A549 (cell line): ENCODE data around the gene PMPCA. TPM values are rescaled to one million over a fixed set of nuclear protein-coding genes. Genes with fewer than 3 reads are reported as not detected.

Experiments used
- ATAC-seq, 2 experiments: fragments of 200-7000 bp in 1 of 2; fragments of >200 bp in 1 of 2; cut with Nextera tagmentation in 1 of 2; cut with Tn5 transposase in 1 of 2; 3 replicates each; pipeline versions ENCODE4 v1.8.0 to v1.9.1; 2018 to 2020; ENCODE audit warnings: mild to moderate bottlenecking in 1 of 2, moderate library complexity in 1 of 2
- CTCF ChIA-PET: fragments of 300-600 bp; sonication (Branson Sonifier 250); formaldehyde crosslinking; extraction: SDS; loops from one replicate; lab custom pipeline; 2021; ENCODE audit warnings: antibody characterized with exemption, inconsistent platforms; lab: Yijun Ruan, JAX
- POLR2A ChIA-PET: fragments of 350-600 bp; formaldehyde crosslinking; extraction: SDS; loops from one replicate; lab custom pipeline; 2021; ENCODE audit warnings: antibody characterized with exemption, inconsistent platforms; lab: Yijun Ruan, JAX
- DNase-seq, 2 experiments: peaks; one replicate each; pipeline versions ENCODE4 v3.0.0 to v3.0.0-alpha.2; 2011 to 2016; ENCODE audit warnings: low read depth in 1 of 2, low spot score in 1 of 2
- FAIRE-seq: peaks from 2 replicates; lab custom pipeline; 2011; peaks lifted over from hg19 to GRCh38; lab: Jason Lieb, UNC
- H3K27ac ChIP-seq, 2 experiments: fragments of >200 bp; sonication (Bioruptor Twin); formaldehyde crosslinking; 3 replicates each; pipeline ENCODE4 v1.5.1; 2016 to 2017
- H3K4me1 ChIP-seq: fragments of >200 bp; sonication (Bioruptor Twin); formaldehyde crosslinking; 3 replicates; pipeline ENCODE4 v1.6.1; 2016
- H3K4me2 ChIP-seq: fragments of >200 bp; sonication (Bioruptor Twin); formaldehyde crosslinking; 3 replicates; pipeline ENCODE4 v1.6.1; 2016
- H3K4me3 ChIP-seq: fragments of >200 bp; sonication (Bioruptor Twin); formaldehyde crosslinking; 3 replicates; pipeline ENCODE4 v1.5.1; 2016
- H3K9me3 ChIP-seq: fragments of >200 bp; sonication (Bioruptor Twin); formaldehyde crosslinking; 3 replicates; pipeline ENCODE4 v1.6.1; 2016
- BCL3 ChIP-seq: fragments of >200 bp; sonication (Bioruptor Twin); formaldehyde crosslinking; IDR thresholded peaks from 3 replicates; pipeline ENCODE4 v1.6.1; 2016
- CHD2 ChIP-seq: fragments of 150-350 bp; IDR thresholded peaks from 2 replicates; pipeline ENCODE4 v1.6.1; 2014; ENCODE audit warnings: low read length; ENCODE audit not compliant: partially characterized antibody
- E2F6 ChIP-seq: IDR thresholded peaks from 2 replicates; pipeline ENCODE4 v1.6.1; 2012; ENCODE audit warnings: low read depth, borderline replicate concordance
- EHMT2 ChIP-seq: fragments of 200-600 bp; sonication (generic); IDR thresholded peaks from 2 replicates; pipeline ENCODE4 v1.6.1; 2016; ENCODE audit warnings: antibody characterized with exemption, low read depth, mild to moderate bottlenecking, moderate library complexity
- FOSB ChIP-seq: fragments of 250-450 bp; sonication (Bioruptor Pico); IDR thresholded peaks from 2 replicates; pipeline ENCODE4 v1.5.0; 2020; ENCODE audit warnings: mild to moderate bottlenecking, moderate library complexity
- HOXB5 ChIP-seq: fragments of 250-450 bp; sonication (Bioruptor Pico); IDR thresholded peaks from 2 replicates; pipeline ENCODE4 v1.5.0; 2020; ENCODE audit warnings: mild to moderate bottlenecking, moderate library complexity
- KDM5A ChIP-seq: fragments of 200-600 bp; sonication (generic); IDR thresholded peaks from 2 replicates; pipeline ENCODE4 v1.6.1; 2016; ENCODE audit warnings: antibody characterized with exemption, mild to moderate bottlenecking
- MYC ChIP-seq: IDR thresholded peaks from 2 replicates; pipeline ENCODE4 v1.6.1; 2012; ENCODE audit warnings: mild to moderate bottlenecking, inconsistent platforms, low read length, improper control_type of control experiment, borderline replicate concordance
- NFE2L2 ChIP-seq: fragments of 150-350 bp; conservative IDR thresholded peaks from 2 replicates; pipeline ENCODE4 v1.6.1; 2014; ENCODE audit warnings: low read length
- NPAS2 ChIP-seq: fragments of 250-450 bp; sonication (Bioruptor Pico); IDR thresholded peaks from 2 replicates; pipeline ENCODE4 v1.8.0; 2022; ENCODE audit warnings: mild to moderate bottlenecking, moderate library complexity, borderline replicate concordance
- NR3C1 ChIP-seq: fragments of >200 bp; sonication (Bioruptor Twin); formaldehyde crosslinking; IDR thresholded peaks from 3 replicates; pipeline ENCODE4 v1.6.1; 2017
- RAD21 ChIP-seq, 2 experiments: fragments of >200 bp in 1 of 2; sonication (Bioruptor Twin) in 1 of 2; formaldehyde crosslinking in 1 of 2; IDR thresholded peaks in 1 of 2; conservative IDR thresholded peaks in 1 of 2; 2 replicates in 1 of 2; 3 replicates in 1 of 2; pipeline ENCODE4 v1.6.1; 2012 to 2018; ENCODE audit warnings: inconsistent platforms in 1 of 2
- TP53 ChIP-seq: fragments of 250-450 bp; sonication (Bioruptor Pico); IDR thresholded peaks from 2 replicates; pipeline ENCODE4 v1.5.0; 2021; ENCODE audit warnings: mild to moderate bottlenecking, moderate library complexity
- ZSCAN20 ChIP-seq: fragments of 250-450 bp; sonication (Bioruptor Pico); IDR thresholded peaks from 2 replicates; pipeline ENCODE4 v1.8.0; 2022; ENCODE audit warnings: mild to moderate bottlenecking, moderate library complexity
- WGBS: methylation state at CpG from one replicate; pipeline ENCODE4 v1.1.6; 2017; ENCODE audit errors: missing lambda C conversion rate; 5-methylcytosine and 5-hydroxymethylcytosine counted together
- polyA plus RNA-seq, 4 experiments: library from polyadenylated mRNA; depleted of rRNA in 3 of 4; stranded (reverse); fragments of >200 nt; fragmentation: RNase III in 1 of 4; extraction: RNeasy Plus Mini Kit Qiagen cat#74134 plus additional on column Dnase treatment in 1 of 4; gene quantifications; 2 replicates in 3 of 4; 3 replicates in 1 of 4; pipeline ENCODE4 v1.2.3, GENCODE V29; 2011 to 2017
- TF ChIP-seq, protein P1 (sequence below): fragments of >200 bp; sonication (Bioruptor Twin); formaldehyde crosslinking; IDR thresholded peaks from 2 replicates; pipeline ENCODE4 v1.6.1; 2016
- TF ChIP-seq, protein P2 (sequence below): fragments of 200-600 bp; sonication (generic); IDR thresholded peaks from 2 replicates; pipeline ENCODE4 v1.6.1; 2016; ENCODE audit warnings: antibody characterized with exemption, mild to moderate bottlenecking, moderate library complexity
- TF ChIP-seq, protein P3 (sequence below): fragments of 250-450 bp; sonication (Bioruptor Pico); IDR thresholded peaks from 2 replicates; pipeline ENCODE4 v1.5.0; 2020; ENCODE audit warnings: low read depth, mild to moderate bottlenecking, moderate library complexity
- TF ChIP-seq, protein P4 (sequence below): fragments of 250-450 bp; sonication (Bioruptor Pico); IDR thresholded peaks from 2 replicates; pipeline ENCODE4 v1.5.0; 2021; ENCODE audit warnings: mild to moderate bottlenecking, moderate library complexity, borderline replicate concordance

The PMPCA gene
- polyA plus RNA-seq, 2 of the 4 experiments (the other 2 are of a cell fraction): 71.1 to 89.2 TPM

DNA sequence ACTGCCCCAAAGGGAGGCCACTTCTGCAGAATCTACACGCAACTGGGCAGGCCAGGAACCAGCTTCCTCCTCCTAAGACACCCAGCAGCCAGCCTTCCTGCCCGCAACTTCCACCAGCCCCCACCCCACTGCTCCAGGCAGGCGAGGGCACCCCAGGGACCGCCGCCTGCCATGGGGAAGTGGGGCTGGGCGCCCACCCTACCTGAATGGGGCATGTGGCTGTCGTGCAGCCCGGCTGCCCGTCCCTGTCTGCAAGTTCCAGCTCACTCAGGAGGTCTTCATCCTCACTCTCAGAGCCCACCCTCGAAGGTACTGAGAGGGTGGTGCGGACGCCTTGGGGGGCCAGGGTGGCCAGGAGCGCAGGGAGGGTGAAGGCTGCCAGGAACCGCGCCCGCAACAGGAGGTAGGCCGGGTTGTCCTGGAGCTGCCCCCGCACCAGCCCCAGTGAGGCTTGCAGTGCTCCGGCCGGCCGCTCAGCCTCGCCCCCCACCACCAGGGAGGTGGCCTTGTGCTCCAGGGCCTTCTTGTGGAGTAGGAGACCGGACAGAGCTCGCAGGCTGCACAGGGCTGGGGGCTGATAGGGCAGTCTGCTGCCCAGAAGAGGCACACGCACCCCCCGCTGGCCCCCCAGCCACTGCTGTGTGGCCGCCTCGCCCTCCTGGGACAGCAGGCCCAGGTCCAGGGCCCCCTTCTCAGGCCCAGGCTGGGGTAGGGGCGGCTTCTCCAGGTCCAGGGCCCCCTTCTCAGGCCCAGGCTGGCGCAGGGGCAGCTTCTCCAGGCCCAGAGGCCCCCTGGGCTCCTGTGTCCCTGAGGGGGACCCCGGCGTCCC is 32.9 kb upstream of the PMPCA start:
- Histone ChIP-seq H3K9me3 (no peaks in the 10 kb centered on the region), H3K4me1 (peaks cover 7% of the 10 kb centered on the region), H3K4me3 (no peak overlapping the region), H3K4me2 (no peak overlapping the region), H3K27ac (no peak overlapping the region)
- TF ChIP-seq CHD2: no peak
- TF ChIP-seq MYC: no peak
- TF ChIP-seq FOSB: no peak
- TF ChIP-seq NFE2L2: no peak
- TF ChIP-seq RAD21 (conservative IDR thresholded peaks at IDR 0.05 in 1 of 2, IDR thresholded peaks at IDR 0.05 in 1 of 2): no peak
- no peak for TF ChIP-seq KDM5A
- TF ChIP-seq HOXB5: no peak
- TF ChIP-seq, protein P1, sequence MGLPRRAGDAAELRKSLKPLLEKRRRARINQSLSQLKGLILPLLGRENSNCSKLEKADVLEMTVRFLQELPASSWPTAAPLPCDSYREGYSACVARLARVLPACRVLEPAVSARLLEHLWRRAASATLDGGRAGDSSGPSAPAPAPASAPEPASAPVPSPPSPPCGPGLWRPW: no peak
- TF ChIP-seq, protein P2, sequence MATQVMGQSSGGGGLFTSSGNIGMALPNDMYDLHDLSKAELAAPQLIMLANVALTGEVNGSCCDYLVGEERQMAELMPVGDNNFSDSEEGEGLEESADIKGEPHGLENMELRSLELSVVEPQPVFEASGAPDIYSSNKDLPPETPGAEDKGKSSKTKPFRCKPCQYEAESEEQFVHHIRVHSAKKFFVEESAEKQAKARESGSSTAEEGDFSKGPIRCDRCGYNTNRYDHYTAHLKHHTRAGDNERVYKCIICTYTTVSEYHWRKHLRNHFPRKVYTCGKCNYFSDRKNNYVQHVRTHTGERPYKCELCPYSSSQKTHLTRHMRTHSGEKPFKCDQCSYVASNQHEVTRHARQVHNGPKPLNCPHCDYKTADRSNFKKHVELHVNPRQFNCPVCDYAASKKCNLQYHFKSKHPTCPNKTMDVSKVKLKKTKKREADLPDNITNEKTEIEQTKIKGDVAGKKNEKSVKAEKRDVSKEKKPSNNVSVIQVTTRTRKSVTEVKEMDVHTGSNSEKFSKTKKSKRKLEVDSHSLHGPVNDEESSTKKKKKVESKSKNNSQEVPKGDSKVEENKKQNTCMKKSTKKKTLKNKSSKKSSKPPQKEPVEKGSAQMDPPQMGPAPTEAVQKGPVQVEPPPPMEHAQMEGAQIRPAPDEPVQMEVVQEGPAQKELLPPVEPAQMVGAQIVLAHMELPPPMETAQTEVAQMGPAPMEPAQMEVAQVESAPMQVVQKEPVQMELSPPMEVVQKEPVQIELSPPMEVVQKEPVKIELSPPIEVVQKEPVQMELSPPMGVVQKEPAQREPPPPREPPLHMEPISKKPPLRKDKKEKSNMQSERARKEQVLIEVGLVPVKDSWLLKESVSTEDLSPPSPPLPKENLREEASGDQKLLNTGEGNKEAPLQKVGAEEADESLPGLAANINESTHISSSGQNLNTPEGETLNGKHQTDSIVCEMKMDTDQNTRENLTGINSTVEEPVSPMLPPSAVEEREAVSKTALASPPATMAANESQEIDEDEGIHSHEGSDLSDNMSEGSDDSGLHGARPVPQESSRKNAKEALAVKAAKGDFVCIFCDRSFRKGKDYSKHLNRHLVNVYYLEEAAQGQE: no peak
- TF ChIP-seq, protein P3, sequence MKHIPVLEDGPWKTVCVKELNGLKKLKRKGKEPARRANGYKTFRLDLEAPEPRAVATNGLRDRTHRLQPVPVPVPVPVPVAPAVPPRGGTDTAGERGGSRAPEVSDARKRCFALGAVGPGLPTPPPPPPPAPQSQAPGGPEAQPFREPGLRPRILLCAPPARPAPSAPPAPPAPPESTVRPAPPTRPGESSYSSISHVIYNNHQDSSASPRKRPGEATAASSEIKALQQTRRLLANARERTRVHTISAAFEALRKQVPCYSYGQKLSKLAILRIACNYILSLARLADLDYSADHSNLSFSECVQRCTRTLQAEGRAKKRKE: no peak
- TF ChIP-seq E2F6: no peak
- 93% methylated on average over 12 of the region's 32 CpGs for WGBS
- ChIA-PET POLR2A (no interaction called here), CTCF (interaction anchor here (0.6 to 4.9 kb wide), 7 partner anchors 8 to 265 kb away, joined by 3 to 27 read pairs (median 4); partner anchors contain the start of gene DNLZ)
- ATAC-seq (no peak), FAIRE-seq (no peak), DNase-seq (no peak)

DNA sequence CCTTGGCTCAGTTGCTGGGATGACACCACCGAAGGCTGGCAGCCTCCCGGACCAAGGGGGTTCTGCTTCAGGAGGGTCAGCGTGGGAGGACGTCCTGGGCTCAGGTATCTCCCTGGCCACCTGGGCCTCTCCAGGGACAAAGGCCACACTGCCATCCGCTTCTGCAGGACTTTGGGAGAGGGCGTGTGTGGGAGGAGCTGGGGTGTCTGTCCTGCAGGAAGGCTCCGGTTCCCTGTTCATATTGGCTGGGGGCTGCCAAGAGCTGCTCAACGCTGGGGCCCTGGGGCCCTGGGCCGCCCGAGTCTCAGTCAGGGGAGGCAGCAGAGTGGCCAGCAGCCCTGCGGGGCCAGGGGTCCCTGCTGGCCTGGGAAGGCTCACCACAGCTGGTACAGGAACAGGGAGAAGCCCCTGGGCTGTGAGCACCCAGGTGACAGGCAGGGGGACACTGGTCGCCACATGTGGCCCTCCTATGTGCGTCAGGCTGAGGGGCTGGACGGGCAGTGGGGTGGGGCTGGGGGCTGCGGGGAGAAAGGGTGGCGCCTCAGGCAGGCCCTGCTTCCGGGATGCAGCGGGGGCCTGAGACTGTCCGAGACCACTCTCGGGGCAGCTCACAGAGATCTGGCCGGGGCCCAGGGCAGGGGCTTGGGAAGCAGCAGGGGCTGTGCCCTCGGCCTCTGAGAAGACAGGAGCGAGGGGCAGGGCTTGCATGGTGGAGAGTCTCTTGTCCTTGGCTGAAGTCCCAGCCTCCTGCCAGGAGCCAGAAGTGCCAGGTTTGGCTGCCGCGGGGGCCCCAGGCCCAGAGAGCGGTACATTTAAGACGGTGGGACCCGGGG is 32.1 kb upstream of the PMPCA start:
- WGBS: 93% methylated on average over 20 of the region's 28 CpGs
- Histone ChIP-seq H3K4me1 (no peaks in the 10 kb centered on the region), H3K4me3 (no peak overlapping the region), H3K4me2 (no peak overlapping the region), H3K27ac (no peak overlapping the region), H3K9me3 (no peaks in the 10 kb centered on the region)
- no peak for TF ChIP-seq NR3C1
- TF ChIP-seq, protein P4, sequence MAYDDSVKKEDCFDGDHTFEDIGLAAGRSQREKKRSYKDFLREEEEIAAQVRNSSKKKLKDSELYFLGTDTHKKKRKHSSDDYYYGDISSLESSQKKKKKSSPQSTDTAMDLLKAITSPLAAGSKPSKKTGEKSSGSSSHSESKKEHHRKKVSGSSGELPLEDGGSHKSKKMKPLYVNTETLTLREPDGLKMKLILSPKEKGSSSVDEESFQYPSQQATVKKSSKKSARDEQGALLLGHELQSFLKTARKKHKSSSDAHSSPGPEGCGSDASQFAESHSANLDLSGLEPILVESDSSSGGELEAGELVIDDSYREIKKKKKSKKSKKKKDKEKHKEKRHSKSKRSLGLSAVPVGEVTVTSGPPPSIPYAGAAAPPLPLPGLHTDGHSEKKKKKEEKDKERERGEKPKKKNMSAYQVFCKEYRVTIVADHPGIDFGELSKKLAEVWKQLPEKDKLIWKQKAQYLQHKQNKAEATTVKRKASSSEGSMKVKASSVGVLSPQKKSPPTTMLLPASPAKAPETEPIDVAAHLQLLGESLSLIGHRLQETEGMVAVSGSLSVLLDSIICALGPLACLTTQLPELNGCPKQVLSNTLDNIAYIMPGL (CRISPR knock-in tag): no peak
- no peak for TF ChIP-seq ZSCAN20 (CRISPR knock-in tag)
- no peak for TF ChIP-seq BCL3
- no peak for TF ChIP-seq EHMT2
- TF ChIP-seq, protein P2: no peak
- TF ChIP-seq FOSB: no peak
- TF ChIP-seq, protein P1: no peak
- TF ChIP-seq TP53: no peak
- TF ChIP-seq NPAS2 (CRISPR knock-in tag): no peak
- DNase-seq (no peak), FAIRE-seq (no peak), ATAC-seq (no peak)
- POLR2A ChIA-PET: no interaction called here
- CTCF ChIA-PET: interaction anchor here (1.4 to 4.9 kb wide), 4 partner anchors 12 to 40 kb away, joined by 3 to 27 read pairs (median 6); partner anchors contain the start of gene DNLZ
